PFSK-1 (cell line): ENCODE data around the gene ARFGAP1.

Experiments used
- FOXP2 ChIP-seq: optimal IDR thresholded peaks from 2 replicates; pipeline ENCODE3; 2011; ENCODE audit warnings: borderline replicate concordance, control low read depth, inconsistent platforms; ENCODE audit not compliant: insufficient read depth; ENCODE audit errors: extremely low read length, extremely low read depth
- POLR2AphosphoS5 ChIP-seq: IDR thresholded peaks from 2 replicates; pipeline ENCODE4 v1.6.1; 2012; ENCODE audit warnings: low read depth, mild to moderate bottlenecking, control low read depth, low read length, moderate library complexity
- SIN3A ChIP-seq: IDR thresholded peaks from 2 replicates; pipeline ENCODE4 v1.6.1; 2012; ENCODE audit warnings: mild to moderate bottlenecking, low read length, moderate library complexity, borderline replicate concordance; ENCODE audit not compliant: insufficient read depth
- TAF1 ChIP-seq: IDR thresholded peaks from 2 replicates; pipeline ENCODE4 v1.6.1; 2012; ENCODE audit warnings: low read length, control low read depth, borderline replicate concordance; ENCODE audit not compliant: insufficient read depth
- TF ChIP-seq, protein P1 (sequence below), 2 experiments: IDR thresholded peaks; 2 replicates each; pipeline versions ENCODE4 v1.6.1 to v1.8.0; 2011 to 2012; ENCODE audit warnings: low read depth in 2 of 2, low read length in 2 of 2, control low read depth in 1 of 2, inconsistent platforms in 1 of 2, mild to moderate bottlenecking in 1 of 2, moderate library complexity in 1 of 2; ENCODE audit not compliant: insufficient read depth in 1 of 2

DNA sequence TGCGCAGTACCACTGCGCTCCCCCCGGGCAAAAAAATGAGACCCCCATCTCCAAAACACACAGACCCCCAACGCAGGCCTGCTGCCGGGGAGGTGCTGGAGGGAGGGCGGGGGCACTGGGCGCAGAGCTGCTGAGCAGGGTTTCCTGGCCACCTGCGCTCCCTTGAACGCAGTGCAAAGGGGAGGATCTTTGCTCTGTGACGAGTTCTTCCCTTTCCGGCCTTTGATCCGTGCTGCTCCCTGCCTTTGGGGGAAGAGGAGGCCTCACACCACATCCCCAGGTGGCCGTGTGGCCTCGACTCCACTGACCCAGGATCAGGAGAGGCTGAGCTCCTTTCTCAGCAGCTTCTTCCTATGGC, 11.4 kb downstream of the ARFGAP1 start:
- no peak for TF ChIP-seq POLR2AphosphoS5
- TF ChIP-seq TAF1: no peak
- TF ChIP-seq, protein P1, sequence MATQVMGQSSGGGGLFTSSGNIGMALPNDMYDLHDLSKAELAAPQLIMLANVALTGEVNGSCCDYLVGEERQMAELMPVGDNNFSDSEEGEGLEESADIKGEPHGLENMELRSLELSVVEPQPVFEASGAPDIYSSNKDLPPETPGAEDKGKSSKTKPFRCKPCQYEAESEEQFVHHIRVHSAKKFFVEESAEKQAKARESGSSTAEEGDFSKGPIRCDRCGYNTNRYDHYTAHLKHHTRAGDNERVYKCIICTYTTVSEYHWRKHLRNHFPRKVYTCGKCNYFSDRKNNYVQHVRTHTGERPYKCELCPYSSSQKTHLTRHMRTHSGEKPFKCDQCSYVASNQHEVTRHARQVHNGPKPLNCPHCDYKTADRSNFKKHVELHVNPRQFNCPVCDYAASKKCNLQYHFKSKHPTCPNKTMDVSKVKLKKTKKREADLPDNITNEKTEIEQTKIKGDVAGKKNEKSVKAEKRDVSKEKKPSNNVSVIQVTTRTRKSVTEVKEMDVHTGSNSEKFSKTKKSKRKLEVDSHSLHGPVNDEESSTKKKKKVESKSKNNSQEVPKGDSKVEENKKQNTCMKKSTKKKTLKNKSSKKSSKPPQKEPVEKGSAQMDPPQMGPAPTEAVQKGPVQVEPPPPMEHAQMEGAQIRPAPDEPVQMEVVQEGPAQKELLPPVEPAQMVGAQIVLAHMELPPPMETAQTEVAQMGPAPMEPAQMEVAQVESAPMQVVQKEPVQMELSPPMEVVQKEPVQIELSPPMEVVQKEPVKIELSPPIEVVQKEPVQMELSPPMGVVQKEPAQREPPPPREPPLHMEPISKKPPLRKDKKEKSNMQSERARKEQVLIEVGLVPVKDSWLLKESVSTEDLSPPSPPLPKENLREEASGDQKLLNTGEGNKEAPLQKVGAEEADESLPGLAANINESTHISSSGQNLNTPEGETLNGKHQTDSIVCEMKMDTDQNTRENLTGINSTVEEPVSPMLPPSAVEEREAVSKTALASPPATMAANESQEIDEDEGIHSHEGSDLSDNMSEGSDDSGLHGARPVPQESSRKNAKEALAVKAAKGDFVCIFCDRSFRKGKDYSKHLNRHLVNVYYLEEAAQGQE (IDR thresholded peaks at IDR 0.05; ENCODE audit: insufficient read depth in 1 of 2, low read depth in 2 of 2, low read length in 2 of 2): no peak
- TF ChIP-seq SIN3A: no peak
- TF ChIP-seq FOXP2: no peak
